GM12878 (cell line): ENCODE data around the gene C2orf80. TPM values are rescaled to one million over a fixed set of nuclear protein-coding genes. Genes with fewer than 3 reads are reported as not detected.

Source experiments
- ATAC-seq: fragments of 200-7000 bp; cut with Tn5 transposase; 3 replicates; pipeline ENCODE4 v1.9.1; 2020; ENCODE audit warnings: mild to moderate bottlenecking, moderate library complexity
- BruUV-seq: library from RNA; stranded (reverse); fragments of 400-500 nt; replicated peaks from 2 replicates; lab custom pipeline; 2021; lab: Mats Ljungman, UMichigan
- CTCF ChIA-PET: fragments of 300-600 bp; sonication (Branson Sonifier 250); formaldehyde crosslinking; extraction: SDS; loops from one replicate; lab custom pipeline; 2021; ENCODE audit warnings: inconsistent platforms; lab: Yijun Ruan, JAX
- POLR2A ChIA-PET: fragments of 350-600 bp; formaldehyde crosslinking; extraction: SDS; loops from one replicate; lab custom pipeline; 2021; ENCODE audit warnings: inconsistent platforms; lab: Charles Lee
- RAD21 ChIA-PET: fragments of 300-600 bp; sonication (Branson Sonifier 250); formaldehyde crosslinking; loops from one replicate; lab custom pipeline; 2023; ENCODE audit warnings: antibody characterized with exemption; ENCODE audit not compliant: unreplicated experiment; lab: Charles Lee
- SMC1A ChIA-PET: fragments of 300-600 bp; sonication (Branson Sonifier 250); formaldehyde crosslinking; loops from one replicate; lab custom pipeline; 2023; ENCODE audit not compliant: unreplicated experiment, uncharacterized antibody; lab: Charles Lee
- DNase-seq: peaks from one replicate; pipeline ENCODE4 v3.0.0-alpha.2; 2011; ENCODE audit warnings: low read depth, low spot score
- FAIRE-seq: peaks from 3 replicates; lab custom pipeline; 2011; peaks lifted over from hg19 to GRCh38; lab: Jason Lieb, UNC
- H2AFZ ChIP-seq: 2 replicates; pipeline ENCODE4 v1.6.0; 2011; ENCODE audit warnings: low read depth, low read length, control low read depth; ENCODE audit not compliant: control insufficient read depth
- H3K27ac ChIP-seq: 2 replicates; pipeline ENCODE4 v1.5.1; 2011; ENCODE audit warnings: control low read depth; ENCODE audit not compliant: control insufficient read depth, insufficient read depth
- H3K27me3 ChIP-seq, 2 experiments: replicated peaks in 1 of 2; 2 replicates each; pipeline versions ENCODE4 v1.6.0 to v1.6.1; 2011; ENCODE audit warnings: low read length in 1 of 2; ENCODE audit not compliant: control insufficient read depth in 2 of 2, insufficient read depth in 2 of 2
- H3K36me3 ChIP-seq, 2 experiments: 2 replicates each; pipeline ENCODE4 v1.5.1; 2011; ENCODE audit warnings: low read length in 1 of 2; ENCODE audit not compliant: control insufficient read depth in 2 of 2, insufficient read depth in 2 of 2
- H3K4me1 ChIP-seq: 2 replicates; pipeline ENCODE4 v1.6.1; 2011; ENCODE audit warnings: mild to moderate bottlenecking, low read length, moderate library complexity, mixed read lengths; ENCODE audit not compliant: control insufficient read depth, insufficient read depth
- H3K4me2 ChIP-seq: 2 replicates; pipeline ENCODE4 v1.6.0; 2011; ENCODE audit warnings: control low read depth; ENCODE audit not compliant: control insufficient read depth, insufficient read depth
- H3K4me3 ChIP-seq: fragments of 200-600 bp; sonication (generic); 2 replicates; pipeline ENCODE4 v1.5.1; 2016
- H3K79me2 ChIP-seq: 2 replicates; pipeline ENCODE4 v1.6.0; 2011; ENCODE audit warnings: low read length; ENCODE audit not compliant: control insufficient read depth, insufficient read depth
- H3K9ac ChIP-seq: 2 replicates; pipeline ENCODE4 v1.8.0; 2011; ENCODE audit warnings: low read length, control low read depth, mixed read lengths; ENCODE audit not compliant: control insufficient read depth, insufficient read depth
- H3K9me3 ChIP-seq: replicated peaks from 3 replicates; pipeline ENCODE4 v1.5.1; 2011; ENCODE audit warnings: mild to moderate bottlenecking, low read length; ENCODE audit not compliant: control insufficient read depth, insufficient read depth
- H4K20me1 ChIP-seq: 2 replicates; pipeline ENCODE4 v1.6.0; 2011; ENCODE audit not compliant: control insufficient read depth, insufficient read depth
- ELK1 ChIP-seq: IDR thresholded peaks from 2 replicates; pipeline ENCODE4 v1.6.1; 2012; ENCODE audit warnings: low read depth, low read length, improper control_type of control experiment
- EZH2 ChIP-seq: IDR thresholded peaks from 2 replicates; pipeline ENCODE4 v1.6.1; 2012; ENCODE audit warnings: low read depth, mild to moderate bottlenecking, control low read depth, inconsistent platforms, low read length, borderline replicate concordance; ENCODE audit not compliant: control insufficient read depth
- MTA3 ChIP-seq: IDR thresholded peaks from 2 replicates; pipeline ENCODE4 v1.6.1; 2012; ENCODE audit warnings: low read length, inconsistent platforms, borderline replicate concordance
- MXI1 ChIP-seq: fragments of 150-350 bp; IDR thresholded peaks from 2 replicates; pipeline ENCODE4 v1.6.1; 2011; ENCODE audit warnings: low read depth, mild to moderate bottlenecking, inconsistent platforms, low read length, improper control_type of control experiment
- NR2F1 ChIP-seq: fragments of 450-650 bp; conservative IDR thresholded peaks from 2 replicates; pipeline ENCODE4 v1.6.1; 2017; ENCODE audit warnings: mild to moderate bottlenecking
- PKNOX1 ChIP-seq: fragments of 450-650 bp; IDR thresholded peaks from 2 replicates; pipeline ENCODE4 v1.6.1; 2016; ENCODE audit warnings: mild to moderate bottlenecking
- RB1 ChIP-seq: fragments of 450-650 bp; formaldehyde crosslinking; IDR thresholded peaks from 2 replicates; pipeline ENCODE4 v1.6.1; 2017; ENCODE audit warnings: mild to moderate bottlenecking, borderline replicate concordance
- SIN3A ChIP-seq: IDR thresholded peaks from 2 replicates; pipeline ENCODE4 v1.6.1; 2012; ENCODE audit warnings: low read depth, low read length, improper control_type of control experiment
- SP1 ChIP-seq: IDR thresholded peaks from one replicate; pipeline ENCODE4 v1.6.1; 2011; ENCODE audit warnings: low read depth, low read length
- TBL1XR1 ChIP-seq: IDR thresholded peaks from 2 replicates; pipeline ENCODE4 v1.6.1; 2012; ENCODE audit warnings: low read depth, low read length, improper control_type of control experiment
- ZNF24 ChIP-seq: fragments of 450-650 bp; IDR thresholded peaks from 2 replicates; pipeline ENCODE4 v1.6.1; 2017; ENCODE audit warnings: antibody characterized with exemption, mild to moderate bottlenecking
- WGBS: methylation state at CpG from one replicate; pipeline ENCODE4 v1.1.6; 2016; ENCODE audit warnings: low lambda C conversion rate; ENCODE audit not compliant: insufficient replicate concordance, insufficient coverage; ENCODE audit errors: missing lambda C conversion rate; 5-methylcytosine and 5-hydroxymethylcytosine counted together
- in situ Hi-C: fragments of 300-500 bp; cut with MboI; formaldehyde crosslinking; loops from 9 replicates; pipeline ENCODE4 v1.14.3; 2018; ENCODE audit warnings: mixed read lengths
- intact Hi-C: fragments of 100-400 bp; cut with micrococcal nuclease; formaldehyde crosslinking; loops from one replicate; pipeline ENCODE4 v1.14.2; 2022; ENCODE audit not compliant: unreplicated experiment
- polyA plus RNA-seq, 11 experiments: library from polyadenylated mRNA; depleted of rRNA in 4 of 11; unstranded in 6 of 11; stranded (reverse) in 5 of 11; fragments of >200 nt; fragmentation: Nextera tagmentation in 4 of 11; fragmentation: Illumina TruSeq in 1 of 11; extraction: Ambion mirVana in 4 of 11; extraction: Trizol in 1 of 11; gene quantifications; 1 replicate in 1 of 11; 2 replicates in 10 of 11; pipeline versions ENCODE4 v1.2.1 to v1.2.3, GENCODE V29; 2011 to 2016; ENCODE audit warnings: inconsistent platforms in 2 of 11, missing spikeins in 2 of 11, low read depth in 1 of 11
- total RNA-seq, 4 experiments: library from RNA; depleted of rRNA in 3 of 4; stranded (reverse); fragments of >200 nt in 3 of 4; fragmentation: Illumina TruSeq in 1 of 4; extraction: Trizol in 1 of 4; gene quantifications; 2 replicates each; pipeline versions ENCODE4 v1.2.1 to v1.2.3, GENCODE V29; 2013 to 2021

C2orf80 gene
- total and polyA plus RNA-seq, 10 of the 15 experiments (the other 5 are each of a cell fraction or from before 2014, with no cell fraction given): not detected

GRCh38 chr2:208136716-208137094 is 53.1 kb downstream of the C2orf80 start:
- no peaks in the 10 kb centered on the region for H3K79me2 ChIP-seq
- peaks cover 2% of the 10 kb centered on the region; the same call in 1 of the 2 replicates for H3K4me1 ChIP-seq
- in situ Hi-C loops: no loop called here
- WGBS: 42% methylated on average over 2 of the region's 2 CpGs
- ChIA-PET CTCF (no interaction called here), RAD21 (no interaction called here), POLR2A (no interaction called here), SMC1A (interaction anchor here (0.6 kb wide), 1 partner anchor 63 kb away, joined by 3 read pairs; no protein-coding TSS in a partner anchor)
- no peaks in the 10 kb centered on the region for H4K20me1 ChIP-seq
- H2AFZ ChIP-seq: no peak overlapping the region
- H3K4me2 ChIP-seq: no peak overlapping the region
- no peak overlapping the region for H3K4me3 ChIP-seq
- no TSS peak for BruUV-seq
- DNase-seq: no peak
- H3K27ac ChIP-seq: no peak overlapping the region
- no peaks in the 10 kb centered on the region for H3K27me3 ChIP-seq
- intact Hi-C loops: no loop called here
- no peak for FAIRE-seq
- no peak for ATAC-seq
- no peaks in the 10 kb centered on the region; the same call in 2 of the 3 replicates for H3K9me3 ChIP-seq
- no peaks in the 10 kb centered on the region for H3K36me3 ChIP-seq
- TF ChIP-seq EZH2 (no peak), SP1 (no peak), TBL1XR1 (no peak)
- no peak overlapping the region for H3K9ac ChIP-seq

GRCh38 chr2:208135794-208136715 is 53.8 kb downstream of the C2orf80 start:
- Histone ChIP-seq H3K79me2 (no peaks in the 10 kb centered on the region), H4K20me1 (no peaks in the 10 kb centered on the region), H3K9ac (no peak overlapping the region), H3K27me3 (no peaks in the 10 kb centered on the region), H3K27ac (no peak overlapping the region), H3K4me3 (no peak overlapping the region), H3K4me1 (peaks cover 2% of the 10 kb centered on the region; the same call in 1 of the 2 replicates), H2AFZ (no peak overlapping the region), H3K36me3 (no peaks in the 10 kb centered on the region), H3K9me3 (no peaks in the 10 kb centered on the region; the same call in 2 of the 3 replicates), H3K4me2 (no peak overlapping the region)
- ATAC-seq (no peak), FAIRE-seq (no peak), DNase-seq (no peak)
- ChIA-PET CTCF (no interaction called here), POLR2A (no interaction called here), SMC1A (interaction anchor here (0.6 kb wide), 1 partner anchor 63 kb away, joined by 3 read pairs; no protein-coding TSS in a partner anchor), RAD21 (no interaction called here)
- WGBS: 57% methylated on average over 11 of the region's 11 CpGs
- in situ Hi-C loops (no loop called here), intact Hi-C loops (no loop called here)
- BruUV-seq: no TSS peak
- TF ChIP-seq MXI1 (no peak), ELK1 (no peak), RB1 (no peak), PKNOX1 (no peak), SIN3A (no peak), MTA3 (no peak), ZNF24 (no peak), NR2F1 (no peak)
